ENCODE results near the gene CYP2C18.

GRCh38 chr10:94747137-94747536, 63.6 kb downstream of the CYP2C18 start:
- TF ChIP-seq ZBTB33 (IDR thresholded peaks at IDR 0.05; ENCODE audit: extremely low read depth, insufficient replicate concordance, low read length) (no peak), POLR2A (IDR thresholded peaks at IDR 0.05; ENCODE audit: borderline replicate concordance, extremely low read depth, insufficient read depth, insufficient read length) (no peak), MAX (IDR thresholded peaks at IDR 0.05) (no peak), CBX3 (IDR thresholded peaks at IDR 0.05; ENCODE audit: low read depth) (no peak), JUND (IDR thresholded peaks at IDR 0.05) (no peak), ELF1 (IDR thresholded peaks at IDR 0.05; ENCODE audit: borderline replicate concordance, low read depth) (no peak), ZFX (IDR thresholded peaks at IDR 0.05) (no peak), EGR1 (IDR thresholded peaks at IDR 0.05; ENCODE audit: low read depth) (no peak), EZH2 (IDR thresholded peaks at IDR 0.05) (no peak), SP1 (IDR thresholded peaks at IDR 0.05; ENCODE audit: low read depth) (no peak), EZH2phosphoT487 (IDR thresholded peaks at IDR 0.05; ENCODE audit: borderline replicate concordance) (no peak), YY1 (IDR thresholded peaks at IDR 0.05; ENCODE audit: extremely low read depth, insufficient replicate concordance, low read depth, low read length) (no peak)
